Measurements from ENCODE around the gene AGTR1.

AGTR1 gene

GRCh38 chr3:148716657-148717056 is 19.0 kb downstream of the AGTR1 start:
- H3K4me1 ChIP-seq = no peaks in the 10 kb centered on the region
- TF ChIP-seq CTCF (IDR thresholded peaks at IDR 0.05) = no peak

DNA sequence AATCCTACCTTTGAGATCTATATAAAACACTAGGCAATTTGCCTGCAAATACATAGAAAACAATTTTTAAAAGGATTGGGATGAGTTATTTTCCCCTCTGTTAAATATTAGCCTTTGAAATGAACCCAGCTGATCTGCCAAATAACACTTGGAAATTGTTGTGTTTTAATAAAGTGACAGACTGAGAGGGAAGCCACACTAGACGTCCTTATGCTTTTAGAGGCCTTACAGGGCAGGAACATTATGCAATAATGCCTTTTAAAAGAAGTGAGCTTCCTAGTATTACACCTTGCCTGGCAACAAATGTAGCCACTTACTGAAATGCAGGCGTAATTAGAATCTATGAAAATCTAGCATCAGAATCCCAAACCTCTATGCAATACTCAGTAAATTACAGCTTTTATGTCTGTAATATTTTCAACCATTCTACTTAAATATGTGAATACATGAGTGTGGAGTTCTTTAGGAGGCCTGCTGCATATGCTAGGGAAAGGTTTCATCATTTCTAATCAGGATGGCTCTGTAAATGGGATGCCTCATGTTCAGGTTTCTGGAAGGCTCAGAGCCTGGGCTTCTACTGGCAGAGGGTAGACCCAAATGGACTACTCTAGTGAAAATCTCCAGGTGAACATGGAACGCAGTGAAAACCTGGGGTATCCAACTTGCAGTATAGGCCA is 20.3 kb downstream of the AGTR1 start:
- no peak for TF ChIP-seq CTCF (IDR thresholded peaks at IDR 0.05)
- Histone ChIP-seq H3K9ac (no peak overlapping the region), H3K9me3 (ENCODE audit: control insufficient read depth, low read length) (no peaks in the 10 kb centered on the region), H3K4me3 (ENCODE audit: low read depth, low read length) (no peak overlapping the region), H3K4me1 (no peaks in the 10 kb centered on the region), H3K27ac (no peak overlapping the region), H3K79me2 (no peaks in the 10 kb centered on the region), H2AFZ (no peak overlapping the region), H3K36me3 (ENCODE audit: control insufficient read depth, insufficient read depth, low read length) (no peaks in the 10 kb centered on the region), H3K4me2 (ENCODE audit: low read length) (no peak overlapping the region), H3K27me3 (ENCODE audit: control insufficient read depth, insufficient read depth, low read length) (no peaks in the 10 kb centered on the region)

More at GRCh38 chr3:148716657-148717056, 19.0 kb downstream of the AGTR1 start:
- H3K4me2 ChIP-seq (ENCODE audit: low read length) = no peak overlapping the region
- no peak overlapping the region for H2AFZ ChIP-seq
- no peaks in the 10 kb centered on the region for H3K27me3 ChIP-seq (ENCODE audit: control insufficient read depth, insufficient read depth, low read length)
- no peak overlapping the region for H3K9ac ChIP-seq
- H3K4me3 ChIP-seq (ENCODE audit: low read depth, low read length) = no peak overlapping the region
- H3K36me3 ChIP-seq (ENCODE audit: control insufficient read depth, insufficient read depth, low read length) = no peaks in the 10 kb centered on the region
- no peak overlapping the region for H3K27ac ChIP-seq
- no peaks in the 10 kb centered on the region for H3K79me2 ChIP-seq
- no peaks in the 10 kb centered on the region for H3K9me3 ChIP-seq (ENCODE audit: control insufficient read depth, low read length)

- H2AFZ ChIP-seq = no peak overlapping the region
- H3K27me3 ChIP-seq (ENCODE audit: control insufficient read depth, insufficient read depth, low read length) = no peaks in the 10 kb centered on the region
- no peak overlapping the region for H3K4me2 ChIP-seq (ENCODE audit: low read length)
- H3K79me2 ChIP-seq = no peaks in the 10 kb centered on the region
- no peaks in the 10 kb centered on the region for H3K36me3 ChIP-seq (ENCODE audit: control insufficient read depth, insufficient read depth, low read length)
- no peak overlapping the region for H3K4me3 ChIP-seq (ENCODE audit: low read depth, low read length)
- no peaks in the 10 kb centered on the region for H3K4me1 ChIP-seq
- TF ChIP-seq CTCF (IDR thresholded peaks at IDR 0.05) = no peak
- no peak overlapping the region for H3K27ac ChIP-seq
- no peaks in the 10 kb centered on the region for H3K9me3 ChIP-seq (ENCODE audit: control insufficient read depth, low read length)
- no peak overlapping the region for H3K9ac ChIP-seq
Observed at GRCh38 chr3:148718982-148719862, 21.5 kb downstream of the AGTR1 start.

- H3K9me3 ChIP-seq (ENCODE audit: control insufficient read depth, low read length) = no peaks in the 10 kb centered on the region
- no peak overlapping the region for H3K4me2 ChIP-seq (ENCODE audit: low read length)
- H3K79me2 ChIP-seq = no peaks in the 10 kb centered on the region
- TF ChIP-seq CTCF (IDR thresholded peaks at IDR 0.05) = no peak
- H3K4me1 ChIP-seq = no peaks in the 10 kb centered on the region
- no peaks in the 10 kb centered on the region for H3K27me3 ChIP-seq (ENCODE audit: control insufficient read depth, insufficient read depth, low read length)
- no peaks in the 10 kb centered on the region for H3K36me3 ChIP-seq (ENCODE audit: control insufficient read depth, insufficient read depth, low read length)
- H3K4me3 ChIP-seq (ENCODE audit: low read depth, low read length) = no peak overlapping the region
- no peak overlapping the region for H2AFZ ChIP-seq
- H3K9ac ChIP-seq = no peak overlapping the region
- H3K27ac ChIP-seq = no peak overlapping the region
Observed at GRCh38 chr3:148720873-148721272, 23.2 kb downstream of the AGTR1 start.
